ENCODE measurements around the gene GFI1B.
"Not testable (repeated sequence)": the region's sequence is repeated elsewhere in the genome, so short reads cannot be mapped to it uniquely, and the experiment has no call there.

GFI1B gene

GRCh38 chr9:132969783-132970182 lies 8.7 kb upstream of the GFI1B start:
- DNase-seq (ENCODE audit: low read depth): no peak

DNA sequence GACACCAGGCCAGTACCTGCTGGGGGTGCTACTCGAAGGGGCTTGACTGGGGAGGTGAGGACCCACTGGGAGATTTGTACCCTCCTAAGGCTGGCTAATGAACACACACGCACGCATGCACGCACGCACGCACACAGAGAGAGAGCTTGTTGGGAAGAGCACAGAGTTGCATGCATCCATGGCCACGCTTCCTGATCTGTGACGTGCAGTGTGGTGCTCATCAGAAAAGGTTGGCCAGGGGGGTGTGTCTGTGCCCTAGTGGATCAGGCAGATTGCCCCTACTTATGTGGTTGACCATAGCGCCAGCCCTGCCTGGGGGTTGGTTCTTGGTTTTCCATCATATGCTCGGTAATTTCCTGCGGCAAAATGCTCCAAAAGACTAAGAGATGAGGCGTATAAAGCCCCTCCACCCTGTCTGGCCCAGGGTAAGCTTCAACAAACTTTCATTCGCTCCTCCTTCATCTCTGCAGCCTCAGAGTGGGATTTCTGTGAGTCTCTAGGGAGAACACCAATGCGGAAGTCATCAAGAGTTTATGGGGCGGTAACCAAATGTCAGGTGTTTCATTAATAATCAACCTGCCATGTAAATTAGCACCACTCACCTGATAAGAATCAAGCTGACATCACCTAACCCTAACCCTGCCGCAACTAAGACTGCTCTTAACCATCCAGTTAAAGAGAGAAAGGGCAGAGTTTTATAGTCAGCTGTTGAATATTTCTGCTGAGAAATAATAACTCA lies 8.0 kb upstream of the GFI1B start:
- no peak for DNase-seq (ENCODE audit: low read depth)

GRCh38 chr9:132973166-132973565 lies 5.3 kb upstream of the GFI1B start:
- no peak for DNase-seq (ENCODE audit: low read depth)

DNA sequence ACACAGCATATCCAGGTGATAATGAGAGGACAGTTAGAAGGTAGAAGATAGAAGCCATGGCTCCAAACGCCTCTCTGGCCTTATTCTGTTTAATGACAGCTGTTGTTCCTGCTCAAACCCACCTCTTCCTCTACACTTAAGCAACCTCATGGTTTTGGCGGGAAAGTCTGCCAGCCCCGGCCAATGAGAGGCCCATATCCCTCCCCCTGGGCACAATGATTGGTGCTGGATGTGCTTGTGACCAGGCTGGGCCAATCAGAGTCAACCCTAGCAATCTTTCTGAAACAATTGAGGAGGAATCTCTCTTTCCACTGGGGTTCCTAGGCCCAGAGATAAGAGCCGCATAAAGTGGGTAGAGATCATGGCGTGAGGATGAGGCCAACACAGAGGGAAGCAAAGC lies 4.8 kb upstream of the GFI1B start:
- no peak for DNase-seq (ENCODE audit: low read depth)

DNA sequence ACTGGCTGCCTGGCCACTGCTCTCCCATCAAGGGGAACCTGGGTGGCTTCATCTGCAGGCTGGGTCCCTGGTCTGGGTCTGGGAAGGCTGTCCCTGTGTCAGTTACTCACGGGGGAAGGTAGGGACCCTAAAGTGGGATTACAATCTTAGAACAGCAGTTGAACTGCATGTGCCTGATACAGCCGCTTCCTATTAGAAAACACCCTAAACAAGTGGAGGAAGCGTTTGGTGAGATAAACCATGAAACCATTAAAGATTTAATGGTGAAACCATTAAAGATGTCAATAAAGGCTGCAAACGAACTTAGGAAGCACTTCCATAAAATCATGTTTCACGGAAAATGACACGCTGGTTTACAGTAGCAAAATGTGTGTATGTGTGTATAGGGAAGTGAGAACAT lies 2.5 kb upstream of the GFI1B start:
- DNase-seq (ENCODE audit: low read depth): no peak

DNA sequence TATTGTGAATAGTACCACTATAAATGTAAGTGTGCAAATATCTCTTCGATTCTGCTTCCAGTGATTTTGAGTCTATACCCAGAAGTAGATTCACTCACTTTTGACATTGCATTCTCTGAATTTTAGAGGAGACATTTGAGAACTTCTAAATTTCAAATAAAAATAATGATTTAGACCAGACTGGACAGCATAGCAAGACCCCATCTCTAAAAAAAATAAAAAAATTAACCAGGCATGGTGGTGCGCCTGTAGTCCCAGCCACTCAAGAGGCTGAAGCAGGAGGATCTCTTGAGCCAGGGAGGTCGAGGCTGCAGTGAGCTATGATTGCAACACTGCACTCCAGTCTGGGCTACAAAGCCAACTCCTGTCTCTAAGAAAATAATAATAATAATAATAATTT lies 1.9 kb upstream of the GFI1B start:
- no peak for DNase-seq (ENCODE audit: low read depth)

DNA sequence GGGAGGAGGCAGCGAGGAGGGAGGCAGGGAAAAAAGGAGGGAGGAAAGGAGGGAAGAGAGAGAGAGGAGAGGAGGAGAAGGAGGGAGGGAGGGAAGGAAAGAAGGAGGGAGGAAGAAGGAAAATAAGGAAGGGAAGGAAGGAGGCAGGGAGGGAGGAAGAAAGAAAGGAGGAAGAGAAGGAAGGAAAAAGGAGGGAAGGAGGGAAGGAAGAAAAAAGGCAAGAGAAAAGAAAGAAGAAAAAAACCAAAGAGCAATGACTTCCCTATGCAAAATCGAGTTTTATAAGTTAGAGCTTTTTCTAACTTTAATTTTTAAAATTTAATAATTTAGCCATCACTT lies 413 bp upstream of the GFI1B start:
- DNase-seq (ENCODE audit: low read depth): no peak

DNA sequence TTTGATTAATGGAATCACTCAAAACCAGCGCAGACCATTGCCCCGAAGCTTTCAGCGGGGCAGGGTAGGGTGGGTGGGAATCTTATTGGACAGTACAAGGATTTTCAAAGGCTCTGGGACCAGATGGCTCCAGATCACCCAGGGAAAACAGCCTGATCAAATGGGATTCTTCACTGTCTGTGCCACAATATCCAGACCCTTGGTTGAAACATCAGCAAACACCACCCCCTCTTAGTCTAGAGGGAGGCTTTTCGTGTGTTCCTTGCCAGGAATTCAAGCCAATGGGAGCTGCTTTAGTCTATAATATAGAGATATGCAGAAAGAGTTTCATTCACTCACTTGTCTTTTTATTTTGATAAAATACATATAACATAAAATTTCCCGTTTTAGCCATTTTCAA lies 1.7 kb downstream of the GFI1B start:
- no peak for DNase-seq (ENCODE audit: low read depth)

DNA sequence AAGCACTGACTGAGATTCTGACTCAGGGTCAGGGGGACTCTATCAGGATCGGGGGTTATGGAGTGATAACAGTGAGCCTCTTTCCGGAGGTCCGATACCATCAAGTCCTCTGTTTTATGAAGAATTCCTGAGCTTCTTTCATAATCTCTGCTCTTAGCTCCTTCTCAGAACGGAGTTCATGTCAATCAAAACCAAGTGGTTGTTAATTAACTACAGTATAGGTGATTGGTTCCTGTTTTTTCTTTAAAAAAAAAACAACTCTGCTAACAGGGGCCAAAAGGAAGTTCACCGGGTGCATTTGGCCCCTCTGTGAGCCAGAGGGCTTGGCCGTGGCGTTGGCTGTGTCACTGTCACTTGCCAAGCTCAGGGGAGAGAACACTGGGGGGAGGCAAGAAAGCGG lies 4.0 kb downstream of the GFI1B start:
- no peak for DNase-seq (ENCODE audit: low read depth)

GRCh38 chr9:132983491-132984201 lies 5.2 kb downstream of the GFI1B start:
- DNase-seq (ENCODE audit: low read depth): no peak

DNA sequence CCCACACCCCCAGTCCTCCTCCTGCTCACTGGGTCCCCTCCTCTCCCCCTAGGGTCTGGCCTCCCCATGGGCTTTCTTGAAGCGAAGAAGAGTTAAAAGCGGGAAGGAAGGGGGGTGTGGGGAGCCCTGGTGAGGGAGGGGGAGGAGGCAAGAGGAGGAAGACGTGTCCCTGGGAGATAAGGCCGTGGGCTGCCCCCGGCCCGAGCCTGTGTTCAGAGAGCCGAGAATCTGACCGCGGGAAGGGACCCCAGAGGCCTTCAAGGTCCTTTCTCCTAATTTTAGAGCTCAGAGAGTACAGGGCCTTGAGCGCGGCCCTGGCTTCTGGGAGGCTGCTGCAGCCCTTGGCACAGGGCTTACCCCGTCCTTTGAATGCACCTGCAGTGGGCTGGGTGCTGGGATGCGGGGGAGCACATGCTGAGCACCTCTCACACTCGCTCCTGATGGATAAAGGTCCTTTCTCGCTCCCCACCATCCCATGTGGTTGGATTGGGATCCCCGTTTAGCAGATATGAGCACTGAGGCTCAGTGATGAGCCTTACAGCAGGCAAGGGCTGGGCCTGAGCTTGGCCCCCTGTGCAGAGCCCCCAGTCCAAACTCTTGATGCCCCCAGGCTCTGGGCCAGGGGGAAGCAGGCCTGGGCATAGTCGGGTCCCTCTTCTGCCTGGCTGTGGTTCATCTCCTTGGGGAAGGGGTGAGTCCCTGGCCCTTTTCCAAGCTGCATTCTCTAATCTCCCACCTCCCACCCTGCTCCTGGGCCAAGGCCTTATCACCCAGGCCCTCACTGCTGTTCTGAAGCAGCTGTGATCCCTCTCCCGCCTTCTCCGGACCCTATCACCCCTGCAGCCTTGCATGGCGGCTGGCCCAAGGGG lies 5.9 kb downstream of the GFI1B start:
- DNase-seq (ENCODE audit: low read depth): no peak

- DNase-seq (ENCODE audit: low read depth): no peak
These were observed 6.5 kb downstream of the GFI1B start for GRCh38 chr9:132985071-132985350.

DNA sequence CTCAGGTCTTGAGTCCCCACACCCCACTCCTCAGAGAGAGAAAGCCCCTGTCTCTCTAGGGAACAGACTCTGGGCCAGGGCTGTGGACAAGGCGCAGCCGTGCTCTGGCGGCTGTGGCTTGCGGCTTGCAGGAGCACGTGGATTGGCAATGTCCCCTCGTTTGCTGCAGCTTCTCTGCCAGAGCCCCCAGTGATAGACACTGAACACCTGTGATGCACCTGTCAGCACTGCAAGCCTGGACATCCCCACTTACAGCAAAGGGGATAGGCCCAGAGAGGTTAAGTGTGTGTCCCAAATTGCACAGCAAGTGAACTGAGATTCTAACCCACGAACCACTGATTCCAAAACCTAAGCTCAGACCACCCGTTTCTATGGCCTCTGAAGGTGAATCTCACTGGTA lies 7.0 kb downstream of the GFI1B start:
- no peak for DNase-seq (ENCODE audit: low read depth)

DNA sequence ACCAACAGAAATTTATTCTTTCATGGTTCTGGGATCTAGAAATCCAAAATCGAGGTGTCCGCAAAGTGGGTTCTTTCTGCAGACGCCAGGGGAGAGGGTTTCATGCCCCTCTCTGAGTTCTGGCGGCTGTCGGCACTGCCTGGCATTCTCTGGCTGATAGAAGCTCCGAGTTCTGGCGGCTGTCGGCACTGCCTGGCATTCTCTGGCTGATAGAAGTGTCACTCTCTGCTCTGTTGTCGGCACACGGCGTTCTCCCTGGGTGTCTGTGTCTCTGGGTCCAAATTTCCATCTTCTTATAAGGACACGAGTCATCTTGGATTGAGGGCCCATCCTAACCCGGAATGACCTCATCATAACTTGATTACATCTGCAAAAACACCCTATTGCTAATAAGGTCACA lies 7.6 kb downstream of the GFI1B start:
- DNase-seq (ENCODE audit: low read depth): no peak

GRCh38 chr9:132986640-132987620 lies 8.4 kb downstream of the GFI1B start:
- DNase-seq (ENCODE audit: low read depth): no peak

DNA sequence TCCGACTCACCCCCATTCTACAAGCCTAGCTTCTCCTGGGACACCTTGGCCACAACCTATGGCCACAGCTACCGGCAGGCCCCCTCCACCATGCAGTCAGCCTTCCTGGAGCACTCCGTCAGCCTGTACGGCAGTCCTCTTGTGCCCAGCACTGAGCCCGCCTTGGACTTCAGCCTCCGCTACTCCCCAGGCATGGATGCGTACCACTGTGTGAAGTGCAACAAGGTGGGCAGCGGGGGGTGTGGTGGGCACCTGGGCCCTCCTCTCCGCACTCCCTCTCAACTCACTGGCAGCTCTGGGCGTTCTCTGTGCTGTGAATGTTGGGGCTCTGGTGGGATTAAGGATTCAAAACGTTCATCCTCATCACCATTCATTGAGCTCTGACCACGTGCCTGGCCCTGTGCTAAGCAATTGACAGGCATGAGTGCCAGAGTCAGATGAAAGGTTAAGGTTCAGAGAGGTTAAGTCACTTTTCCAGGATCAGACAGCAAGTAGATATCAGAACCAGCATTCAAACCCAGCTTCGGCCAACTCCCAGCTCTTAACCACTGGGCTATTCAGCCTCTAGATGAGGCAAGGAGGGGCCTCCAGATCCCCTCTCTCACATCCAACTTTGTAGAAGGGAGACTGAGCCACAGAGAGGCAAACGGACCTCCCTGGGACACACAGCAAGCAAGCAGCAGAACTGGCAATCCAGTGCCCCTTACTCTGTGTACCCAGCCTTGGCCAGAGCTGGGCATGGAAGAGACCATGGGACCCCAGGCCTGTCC lies 9.9 kb downstream of the GFI1B start:
- no peak for DNase-seq (ENCODE audit: low read depth)

GRCh38 chr9:132989014-132989310 lies 10.5 kb downstream of the GFI1B start:
- DNase-seq (ENCODE audit: low read depth): no peak

GRCh38 chr9:132989414-132989996 lies 11.0 kb downstream of the GFI1B start:
- no peak for DNase-seq (ENCODE audit: low read depth)

DNA sequence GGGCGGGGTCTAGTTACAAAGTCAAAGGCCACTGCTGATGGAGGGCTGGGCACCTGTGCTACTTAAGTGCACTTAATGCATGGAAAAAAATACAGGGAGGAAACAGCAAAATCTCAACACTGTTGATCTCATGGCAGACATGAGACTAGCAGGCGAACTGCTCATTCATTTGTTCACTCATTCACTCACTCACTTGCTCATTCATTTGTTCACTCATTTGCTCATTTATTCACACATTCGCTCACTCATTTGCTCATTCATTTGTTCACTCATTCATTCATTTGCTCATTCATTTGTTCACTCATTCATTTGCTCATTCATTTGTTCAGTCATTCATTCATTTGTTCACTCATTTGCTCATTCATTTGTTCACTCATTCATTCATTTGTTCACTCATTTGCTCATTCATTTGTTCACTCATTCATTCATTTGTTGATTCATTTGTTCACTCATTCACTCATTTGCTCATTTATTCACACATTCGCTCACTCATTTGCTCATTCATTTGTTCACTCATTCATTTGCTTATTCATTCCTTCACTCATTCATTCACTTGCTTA lies 11.6 kb downstream of the GFI1B start:
- DNase-seq (ENCODE audit: low read depth): not testable (repeated sequence)

GRCh38 chr9:132990781-132991180 lies 12.3 kb downstream of the GFI1B start:
- no peak for DNase-seq (ENCODE audit: low read depth)
